GM19043 (cell line): ENCODE measurements around the gene TPBGL.

Experiments
- ATAC-seq: cut with Tn5 transposase; IDR thresholded peaks from one replicate; pipeline ENCODE4 v1.9.1; 2021; ENCODE audit warnings: low read depth; ENCODE audit not compliant: unreplicated experiment

TPBGL gene

GRCh38 chr11:75240311-75241035 lies at the start of gene TPBGL:
Gene TPBGL (plus strand): TSS chr11:75240774. CDS start chr11:75241050, 276 bp downstream.
- no peak for ATAC-seq

GRCh38 chr11:75191330-75191717 lies 49.2 kb upstream of the TPBGL start:
- no peak for ATAC-seq

- ATAC-seq: no peak
Measured at GRCh38 chr11:75193271-75193670, 47.3 kb upstream of the TPBGL start.

GRCh38 chr11:75193711-75194110 lies 46.9 kb upstream of the TPBGL start:
- no peak for ATAC-seq

GRCh38 chr11:75194147-75194546 lies 46.4 kb upstream of the TPBGL start:
- ATAC-seq: no peak

- ATAC-seq: no peak
Measured at GRCh38 chr11:75195167-75195962, 45.2 kb upstream of the TPBGL start.

GRCh38 chr11:75196426-75196825 lies 44.1 kb upstream of the TPBGL start:
- ATAC-seq: no peak

- ATAC-seq: no peak
Measured at GRCh38 chr11:75197512-75198277, 42.9 kb upstream of the TPBGL start.

GRCh38 chr11:75198278-75198973 lies 42.1 kb upstream of the TPBGL start:
- ATAC-seq: no peak

GRCh38 chr11:75199412-75199955 lies 41.1 kb upstream of the TPBGL start:
- ATAC-seq: no peak

- ATAC-seq: no peak
Measured at GRCh38 chr11:75200051-75200450, 40.5 kb upstream of the TPBGL start.

GRCh38 chr11:75200531-75200930 lies 40.0 kb upstream of the TPBGL start:
- no peak for ATAC-seq

GRCh38 chr11:75201771-75202170 lies 38.8 kb upstream of the TPBGL start:
- no peak for ATAC-seq

- no peak for ATAC-seq
Measured at GRCh38 chr11:75202195-75202594, 38.4 kb upstream of the TPBGL start.

- no peak for ATAC-seq
Measured at GRCh38 chr11:75203138-75203537, 37.4 kb upstream of the TPBGL start.

- ATAC-seq: no peak
Measured at GRCh38 chr11:75203641-75204011, 36.9 kb upstream of the TPBGL start.

- no peak for ATAC-seq
Measured at GRCh38 chr11:75204012-75204674, 36.4 kb upstream of the TPBGL start.

- no peak for ATAC-seq
Measured at GRCh38 chr11:75204685-75205563, 35.6 kb upstream of the TPBGL start.

- no peak for ATAC-seq
Measured at GRCh38 chr11:75205564-75206020, 35.0 kb upstream of the TPBGL start.
